ENCODE measurements around the gene USP6NL. TPM values are rescaled to one million over a fixed set of nuclear protein-coding genes. Genes with fewer than 3 reads are reported as not detected.
A peak's percentile ranks its signal among the peaks of the same experiment; 100 is the strongest.

The USP6NL gene
- total and polyA plus RNA-seq, 9 of the 15 experiments (the other 6 are each of a cell fraction or from before 2014, with no cell fraction given): 3.2 to 26.6 (median 19.8) TPM

DNA sequence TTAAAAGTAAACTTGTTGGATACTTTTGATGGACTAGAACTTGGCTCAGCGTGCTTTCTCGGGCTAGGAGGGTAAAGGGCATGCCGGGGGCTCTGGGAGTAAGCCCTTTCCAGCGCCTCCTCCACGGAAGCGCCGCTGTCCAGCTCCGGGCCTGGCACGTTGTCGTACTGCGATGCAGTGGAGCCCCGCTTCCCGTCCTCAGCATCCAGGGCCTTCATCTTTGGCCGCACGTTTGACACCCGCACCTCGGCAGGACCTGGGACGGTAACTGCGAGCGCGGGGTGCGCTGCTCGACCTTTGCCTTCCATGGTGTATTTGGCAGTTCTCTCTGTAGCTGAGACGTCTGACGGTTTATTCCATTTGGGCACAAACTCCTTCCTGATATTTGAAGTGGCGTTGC is 148.3 kb downstream of the USP6NL start:
- H3K9ac ChIP-seq (ENCODE audit: insufficient read depth in 1 of 2, low read depth in 2 of 2, low read length in 2 of 2): no peak overlapping the region
- H3K79me2 ChIP-seq (ENCODE audit: control insufficient read depth, insufficient read depth, low read length): 0 out of 3 replicates have a peak, but pooled peaks cover 5% of the 10 kb centered on the region
- H3K4me2 ChIP-seq (ENCODE audit: insufficient read depth, low read length): no peak overlapping the region
- no peaks in the 10 kb centered on the region for H3K9me1 ChIP-seq (ENCODE audit: control insufficient read depth, insufficient read depth, low read length)
- ChIA-PET CTCF (ENCODE audit: low intra/inter-chr PET ratio) (no interaction called here), POLR2A (interaction anchor here (0.9 to 1.0 kb wide), 2 partner anchors 15 to 22 kb away, joined by 3 to 4 read pairs; no protein-coding TSS in a partner anchor)
- TF ChIP-seq, protein P1, sequence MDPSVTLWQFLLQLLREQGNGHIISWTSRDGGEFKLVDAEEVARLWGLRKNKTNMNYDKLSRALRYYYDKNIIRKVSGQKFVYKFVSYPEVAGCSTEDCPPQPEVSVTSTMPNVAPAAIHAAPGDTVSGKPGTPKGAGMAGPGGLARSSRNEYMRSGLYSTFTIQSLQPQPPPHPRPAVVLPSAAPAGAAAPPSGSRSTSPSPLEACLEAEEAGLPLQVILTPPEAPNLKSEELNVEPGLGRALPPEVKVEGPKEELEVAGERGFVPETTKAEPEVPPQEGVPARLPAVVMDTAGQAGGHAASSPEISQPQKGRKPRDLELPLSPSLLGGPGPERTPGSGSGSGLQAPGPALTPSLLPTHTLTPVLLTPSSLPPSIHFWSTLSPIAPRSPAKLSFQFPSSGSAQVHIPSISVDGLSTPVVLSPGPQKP (CRISPR knock-in tag; IDR thresholded peaks at IDR 0.05): no peak
- TF ChIP-seq POLR2G (IDR thresholded peaks at IDR 0.05; ENCODE audit: low read depth, low read length): peak; percentile 44; the same call in 1 of the 2 replicates
- DNase-seq (ENCODE audit: extremely low read depth in 1 of 4, low spot score in 3 of 4) (no peak), ATAC-seq (no peak), FAIRE-seq (no peak)
- no peak overlapping the region for H3K27ac ChIP-seq (ENCODE audit: extremely low read depth, low read depth, low read length)
- in situ Hi-C loops (cut with MboI) (no loop called here), intact Hi-C loops (cut with micrococcal nuclease) (no loop called here)
- H3K4me1 ChIP-seq (replicated peaks in 1 of 2; ENCODE audit: control insufficient read depth in 2 of 2, insufficient read depth in 2 of 2, low read length in 2 of 2): no peaks in the 10 kb centered on the region
- 98% methylated on average over 23 of the region's 26 CpGs for whole genome bisulfite sequencing (ENCODE audit: insufficient coverage, low coverage, missing lambda C conversion rate)
- BruUV-seq (replicated peaks): no TSS peak
- no peak overlapping the region for H3K4me3 ChIP-seq
- H3K27me3 ChIP-seq (ENCODE audit: control insufficient read depth in 2 of 2, insufficient read depth in 2 of 2, low read length in 2 of 2): no peaks in the 10 kb centered on the region
- H3K9me3 ChIP-seq (replicated peaks; ENCODE audit: control insufficient read depth, insufficient read depth, low read depth, low read length): no peaks in the 10 kb centered on the region
- H2AFZ ChIP-seq (ENCODE audit: low read depth, low read length): no peak overlapping the region
- H3K36me3 ChIP-seq (ENCODE audit: control insufficient read depth, insufficient read depth, low read length): peaks cover 68% of the 10 kb centered on the region
- H4K20me1 ChIP-seq (replicated peaks; ENCODE audit: control insufficient read depth, insufficient read depth, low read length): no peaks in the 10 kb centered on the region

DNA sequence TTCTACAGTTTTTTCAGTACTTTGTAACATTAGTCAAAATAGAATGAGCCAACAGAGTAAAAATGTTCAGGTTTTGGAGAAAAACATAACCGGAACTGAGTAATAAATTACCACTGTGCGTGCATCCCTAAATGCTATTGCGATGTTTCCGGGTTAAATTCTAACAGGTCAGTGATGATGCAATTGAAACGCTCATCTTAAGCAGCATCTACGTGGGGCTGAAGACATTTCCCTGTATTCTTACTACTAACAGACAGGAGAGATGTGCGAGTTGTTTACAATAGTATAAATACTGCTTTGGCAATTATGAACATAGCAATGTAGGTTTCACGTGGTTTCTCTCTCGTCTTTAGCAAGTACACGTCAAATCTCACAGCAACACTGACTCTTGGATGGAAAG is 149.4 kb downstream of the USP6NL start:
- WGBS (ENCODE audit: insufficient coverage, low coverage, missing lambda C conversion rate): 88% methylated on average over 10 of the region's 10 CpGs
- CTCF ChIA-PET (ENCODE audit: low intra/inter-chr PET ratio): no interaction called here
- ATAC-seq: no peak

More for the DNA sequence above, 149.4 kb downstream of the USP6NL start:
- intact Hi-C loops (cut with micrococcal nuclease): no loop called here
- no peaks in the 10 kb centered on the region for H4K20me1 ChIP-seq (replicated peaks; ENCODE audit: control insufficient read depth, insufficient read depth, low read length)
- in situ Hi-C loops (cut with MboI): no loop called here
- TF ChIP-seq, protein P2, sequence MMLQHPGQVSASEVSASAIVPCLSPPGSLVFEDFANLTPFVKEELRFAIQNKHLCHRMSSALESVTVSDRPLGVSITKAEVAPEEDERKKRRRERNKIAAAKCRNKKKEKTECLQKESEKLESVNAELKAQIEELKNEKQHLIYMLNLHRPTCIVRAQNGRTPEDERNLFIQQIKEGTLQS (IDR thresholded peaks at IDR 0.05): peak; percentile 63
- TF ChIP-seq, protein P2 (CRISPR knock-in tag; conservative IDR thresholded peaks at IDR 0.05): no peak
- TF ChIP-seq ARNT (IDR thresholded peaks at IDR 0.05) (no peak), CBFA2T3 (IDR thresholded peaks at IDR 0.05) (no peak), CEBPG (CRISPR knock-in tag; IDR thresholded peaks at IDR 0.05) (no peak), CEBPG (tag; conservative IDR thresholded peaks at IDR 0.05 in 1 of 2, IDR thresholded peaks at IDR 0.05 in 1 of 2) (peak; percentile 21 to 44; a peak in 3 of 4 replicates)
- no peak overlapping the region for H3K4me3 ChIP-seq
- no TSS peak for BruUV-seq (replicated peaks)
- H3K79me2 ChIP-seq (ENCODE audit: control insufficient read depth, insufficient read depth, low read length): 0 out of 3 replicates have a peak, but pooled peaks cover 5% of the 10 kb centered on the region
- no peaks in the 10 kb centered on the region for H3K27me3 ChIP-seq (ENCODE audit: control insufficient read depth in 2 of 2, insufficient read depth in 2 of 2, low read length in 2 of 2)
- no peak overlapping the region for H3K9ac ChIP-seq (ENCODE audit: insufficient read depth in 1 of 2, low read depth in 2 of 2, low read length in 2 of 2)
- H3K9me1 ChIP-seq (ENCODE audit: control insufficient read depth, insufficient read depth, low read length): no peaks in the 10 kb centered on the region
- DNase-seq (ENCODE audit: extremely low read depth in 1 of 4, low spot score in 3 of 4) (no peak), FAIRE-seq (no peak)
- H3K27ac ChIP-seq (ENCODE audit: extremely low read depth, low read depth, low read length): no peak overlapping the region
- H3K36me3 ChIP-seq (ENCODE audit: control insufficient read depth, insufficient read depth, low read length): peaks cover 65% of the 10 kb centered on the region
- POLR2A ChIA-PET: no interaction called here
- H3K4me2 ChIP-seq (ENCODE audit: insufficient read depth, low read length): no peak overlapping the region
- no peaks in the 10 kb centered on the region for H3K4me1 ChIP-seq (replicated peaks in 1 of 2; ENCODE audit: control insufficient read depth in 2 of 2, insufficient read depth in 2 of 2, low read length in 2 of 2)
- H3K9me3 ChIP-seq (replicated peaks; ENCODE audit: control insufficient read depth, insufficient read depth, low read depth, low read length): no peaks in the 10 kb centered on the region
- H2AFZ ChIP-seq (ENCODE audit: low read depth, low read length): no peak overlapping the region
